ENCODE data around the gene SLC6A16.
"Not testable (repeated sequence)": the region's sequence is repeated elsewhere in the genome, so short reads cannot be mapped to it uniquely, and the experiment has no call there.

- not testable (repeated sequence) for TF ChIP-seq CTCF (IDR thresholded peaks at IDR 0.05; ENCODE audit: low read depth, low read length); EZH2phosphoT487 (IDR thresholded peaks at IDR 0.05; ENCODE audit: low read depth)
These were observed 765 bp upstream of the SLC6A16 start for GRCh38 chr19:49325756-49326155.
